ENCODE data around the gene SOCS3.

The SOCS3 gene

GRCh38 chr17:78390241-78391050 is 30.6 kb upstream of the SOCS3 start:
- DNase-seq (ENCODE audit: low read depth), result peak; percentile 99

GRCh38 chr17:78387977-78388941 is 28.4 kb upstream of the SOCS3 start:
- DNase-seq (ENCODE audit: low read depth), result peak; percentile 73

- no peak for DNase-seq (ENCODE audit: low read depth)
These were observed 24.8 kb upstream of the SOCS3 start for GRCh38 chr17:78384479-78385175.

GRCh38 chr17:78383725-78384471 is 24.0 kb upstream of the SOCS3 start:
- peak; percentile 99 for DNase-seq (ENCODE audit: low read depth)

- DNase-seq (ENCODE audit: low read depth), result peak; percentile 50
These were observed 21.8 kb upstream of the SOCS3 start for GRCh38 chr17:78381601-78382232.

- DNase-seq (ENCODE audit: low read depth), result no peak
These were observed 20.5 kb upstream of the SOCS3 start for GRCh38 chr17:78380370-78380769.

- DNase-seq (ENCODE audit: low read depth), result peak; percentile 83
These were observed 19.2 kb upstream of the SOCS3 start for GRCh38 chr17:78379131-78379491.

GRCh38 chr17:78378225-78379130 is 18.6 kb upstream of the SOCS3 start, which contains the start of gene PGS1:
PGS1 (plus strand) TSS chr17:78378649; CDS start chr17:78378666, 17 bp downstream.
- peak; percentile 72 for DNase-seq (ENCODE audit: low read depth)

GRCh38 chr17:78377858-78378224 is 18.0 kb upstream of the SOCS3 start:
- no peak for DNase-seq (ENCODE audit: low read depth)

GRCh38 chr17:78376161-78376560 is 16.3 kb upstream of the SOCS3 start:
- DNase-seq (ENCODE audit: low read depth), result no peak

GRCh38 chr17:78375401-78376151 is 15.7 kb upstream of the SOCS3 start:
- DNase-seq (ENCODE audit: low read depth), result peak; percentile 93

GRCh38 chr17:78374631-78375274 is 14.9 kb upstream of the SOCS3 start:
- DNase-seq (ENCODE audit: low read depth), result peak; percentile 84

GRCh38 chr17:78374189-78374588 is 14.3 kb upstream of the SOCS3 start:
- DNase-seq (ENCODE audit: low read depth), result no peak

- no peak for DNase-seq (ENCODE audit: low read depth)
These were observed 13.0 kb upstream of the SOCS3 start for GRCh38 chr17:78372841-78373240.

GRCh38 chr17:78371056-78371455 is 11.2 kb upstream of the SOCS3 start:
- no peak for DNase-seq (ENCODE audit: low read depth)

GRCh38 chr17:78369791-78370381 is 10.0 kb upstream of the SOCS3 start:
- no peak for DNase-seq (ENCODE audit: low read depth)

- no peak for DNase-seq (ENCODE audit: low read depth)
These were observed 9.1 kb upstream of the SOCS3 start for GRCh38 chr17:78368854-78369495.

GRCh38 chr17:78368348-78368747 is 8.5 kb upstream of the SOCS3 start:
- no peak for DNase-seq (ENCODE audit: low read depth)
